Ammon's horn (tissue), 1 donor: Measurements from ENCODE around the gene HINT1.

Experiments used
- DNase-seq: peaks from one replicate; pipeline ENCODE4 v3.0.0-alpha.2; 2016; ENCODE audit warnings: low spot score

HINT1 gene

DNA sequence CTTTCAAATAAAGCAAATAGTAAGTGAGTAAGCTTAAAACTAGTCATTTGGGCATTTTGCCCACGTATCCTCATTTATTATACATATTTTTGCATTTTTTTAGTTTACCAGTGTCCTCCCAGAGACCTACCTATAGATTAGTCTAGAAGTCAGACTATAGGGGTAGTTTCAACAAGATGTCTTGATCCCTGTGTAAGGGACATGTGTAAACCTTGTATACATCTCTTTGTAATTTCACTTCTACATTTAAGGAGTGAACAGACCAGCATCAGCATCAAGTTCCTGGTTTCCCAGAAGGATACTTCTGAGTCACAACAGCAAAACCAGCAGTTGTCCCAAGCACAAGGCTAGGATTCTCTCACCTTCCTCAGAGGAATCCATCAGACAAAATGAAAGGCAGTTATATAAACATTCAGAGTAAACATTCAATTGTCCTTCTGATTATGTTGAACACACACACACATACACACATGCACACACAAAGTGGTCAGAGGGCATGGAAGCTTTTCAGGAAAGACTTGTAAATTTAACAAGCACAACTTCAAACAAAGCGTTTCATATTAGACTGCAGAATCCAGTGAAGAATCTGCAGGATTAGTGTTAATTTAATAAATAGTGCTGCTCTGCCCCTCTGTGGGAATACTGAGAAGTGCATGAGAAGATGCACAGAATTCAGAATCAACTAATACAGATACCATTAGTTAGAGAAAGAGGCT lies 55.4 kb downstream of the HINT1 start:
- peak; percentile 73 for DNase-seq
